Natural killer cell (primary cell): ENCODE measurements around the gene IGLL1. TPM values are rescaled to one million over a fixed set of nuclear protein-coding genes. Genes with fewer than 3 reads are reported as not detected.

Source experiments
- ATAC-seq, 3 donors: fragments of 150-1000 bp in 2 of 3; fragments of 200-7000 bp in 1 of 3; cut with Tn5 transposase; 1 replicate in 1 of 3; 2 replicates in 2 of 3; pipeline ENCODE4 v1.10.0; 2021; ENCODE audit warnings: mild to moderate bottlenecking in 2 of 3, moderate library complexity in 2 of 3
- DNase-seq, 2 donors: peaks; one replicate each; pipeline versions ENCODE4 v3.0.0 to v3.0.0-alpha.2; 2013 to 2021; ENCODE audit warnings: mixed read lengths in 1 of 2
- H3K27ac ChIP-seq: one replicate; pipeline ENCODE4 v1.5.1; 2013; ENCODE audit warnings: mild to moderate bottlenecking, low read length
- H3K27me3 ChIP-seq: one replicate; pipeline ENCODE4 v1.6.1; 2013; ENCODE audit warnings: low read length; ENCODE audit not compliant: control insufficient read depth, insufficient read depth
- H3K36me3 ChIP-seq: one replicate; pipeline ENCODE4 v1.6.1; 2013; ENCODE audit warnings: low read length; ENCODE audit not compliant: control insufficient read depth, insufficient read depth
- H3K4me1 ChIP-seq: one replicate; pipeline ENCODE4 v1.6.1; 2013; ENCODE audit warnings: low read length; ENCODE audit not compliant: control insufficient read depth, insufficient read depth
- H3K4me3 ChIP-seq: one replicate; pipeline ENCODE4 v1.5.1; 2013; ENCODE audit warnings: low read length
- H3K9me3 ChIP-seq: one replicate; pipeline ENCODE4 v1.6.1; 2013; ENCODE audit warnings: low read length; ENCODE audit not compliant: control insufficient read depth, insufficient read depth
- H3K27ac Mint-ChIP-seq, 2 donors: one replicate each; pipeline ENCODE4 v1.8.0; 2022; ENCODE audit warnings: mild to moderate bottlenecking in 2 of 2, mixed read lengths in 2 of 2, moderate library complexity in 1 of 2
- H3K27me3 Mint-ChIP-seq, 2 donors: one replicate each; pipeline ENCODE4 v1.8.0; 2022; ENCODE audit warnings: low read depth in 2 of 2, mixed read lengths in 2 of 2
- H3K36me3 Mint-ChIP-seq: one replicate; pipeline ENCODE4 v1.8.0; 2022; ENCODE audit warnings: mixed read lengths
- H3K4me1 Mint-ChIP-seq, 2 donors: one replicate each; pipeline ENCODE4 v1.8.0; 2022; ENCODE audit warnings: mixed read lengths in 2 of 2
- H3K4me3 Mint-ChIP-seq: one replicate; pipeline ENCODE4 v1.8.0; 2022; ENCODE audit warnings: mild to moderate bottlenecking, moderate library complexity, mixed read lengths
- H3K9me3 Mint-ChIP-seq, 2 donors: one replicate each; pipeline ENCODE4 v1.8.0; 2022; ENCODE audit warnings: mixed read lengths in 2 of 2
- WGBS: methylation state at CpG from one replicate; pipeline ENCODE4 v1.1.7; 2013; ENCODE audit warnings: missing lambda C conversion rate; ENCODE audit not compliant: insufficient coverage; 5-methylcytosine and 5-hydroxymethylcytosine counted together
- intact Hi-C: fragments of 100-400 bp; cut with micrococcal nuclease; formaldehyde crosslinking; loops from one replicate; pipeline ENCODE4 v1.14.2; 2022
- total RNA-seq, 4 donors: library from RNA; stranded (reverse); fragments of 120-200 nt in 1 of 4; gene quantifications; one replicate each; pipeline versions ENCODE4 v1.2.3 to v1.2.4, GENCODE V29; 2013 to 2022
- TF ChIP-seq, protein P1 (sequence below): fragments of 200-600 bp; IDR thresholded peaks from one replicate; pipeline ENCODE4 v1.8.0; 2022; ENCODE audit warnings: antibody characterized with exemption

IGLL1 gene
- total RNA-seq, 3 donors from 2014 or later (not counting 1 experiment from before 2014, with no cell fraction given) = not detected

DNA sequence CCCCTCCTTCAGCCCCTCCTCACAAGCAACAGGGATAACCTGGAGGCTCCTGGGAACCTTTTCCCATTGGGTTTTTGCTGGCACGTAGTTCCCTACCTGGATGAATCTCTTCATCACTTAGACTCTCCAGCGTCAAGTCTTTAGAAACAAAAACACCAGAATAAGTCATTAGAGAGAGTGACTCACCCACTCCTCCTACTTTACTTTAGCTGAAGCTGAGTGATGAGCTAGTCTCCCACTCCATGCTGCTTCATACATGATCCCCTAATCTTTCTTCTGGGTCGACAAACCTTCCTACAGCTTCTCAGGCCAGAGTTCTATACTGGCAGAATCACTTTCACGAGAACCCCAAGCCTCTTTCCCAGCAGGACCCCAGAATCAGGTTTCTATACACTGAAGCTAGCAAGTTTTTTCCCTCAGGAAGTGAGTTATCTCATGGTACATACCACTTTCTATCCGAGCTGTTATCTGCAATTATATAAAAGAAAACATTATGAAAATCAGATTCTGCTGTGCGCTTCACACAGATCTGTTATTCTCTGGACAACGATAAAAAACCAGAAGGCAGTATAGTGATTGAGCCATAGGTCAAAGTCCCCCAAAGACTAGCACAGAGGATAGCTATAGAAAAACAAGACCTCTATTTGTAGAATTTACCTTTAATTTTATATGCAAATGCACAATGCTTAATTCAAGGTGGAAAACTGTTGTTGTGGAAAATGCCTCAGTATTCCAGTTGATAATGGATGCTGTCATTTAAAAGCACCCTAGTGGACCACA, 33.3 kb upstream of the IGLL1 start:
- peaks cover 9% of the 10 kb centered on the region for H3K4me1 ChIP-seq
- TF ChIP-seq, protein P1, sequence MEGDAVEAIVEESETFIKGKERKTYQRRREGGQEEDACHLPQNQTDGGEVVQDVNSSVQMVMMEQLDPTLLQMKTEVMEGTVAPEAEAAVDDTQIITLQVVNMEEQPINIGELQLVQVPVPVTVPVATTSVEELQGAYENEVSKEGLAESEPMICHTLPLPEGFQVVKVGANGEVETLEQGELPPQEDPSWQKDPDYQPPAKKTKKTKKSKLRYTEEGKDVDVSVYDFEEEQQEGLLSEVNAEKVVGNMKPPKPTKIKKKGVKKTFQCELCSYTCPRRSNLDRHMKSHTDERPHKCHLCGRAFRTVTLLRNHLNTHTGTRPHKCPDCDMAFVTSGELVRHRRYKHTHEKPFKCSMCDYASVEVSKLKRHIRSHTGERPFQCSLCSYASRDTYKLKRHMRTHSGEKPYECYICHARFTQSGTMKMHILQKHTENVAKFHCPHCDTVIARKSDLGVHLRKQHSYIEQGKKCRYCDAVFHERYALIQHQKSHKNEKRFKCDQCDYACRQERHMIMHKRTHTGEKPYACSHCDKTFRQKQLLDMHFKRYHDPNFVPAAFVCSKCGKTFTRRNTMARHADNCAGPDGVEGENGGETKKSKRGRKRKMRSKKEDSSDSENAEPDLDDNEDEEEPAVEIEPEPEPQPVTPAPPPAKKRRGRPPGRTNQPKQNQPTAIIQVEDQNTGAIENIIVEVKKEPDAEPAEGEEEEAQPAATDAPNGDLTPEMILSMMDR = no peak
- H3K27me3 Mint-ChIP-seq = no peaks in the 10 kb centered on the region
- WGBS = 85% methylated on average over 7 of the region's 7 CpGs
- H3K9me3 Mint-ChIP-seq = no peaks in the 10 kb centered on the region
- no peaks in the 10 kb centered on the region for H3K36me3 ChIP-seq
- ATAC-seq (no peak), DNase-seq (no peak)
- H3K4me3 ChIP-seq = no peak overlapping the region
- H3K9me3 ChIP-seq = no peaks in the 10 kb centered on the region
- no peaks in the 10 kb centered on the region for H3K27me3 ChIP-seq
- intact Hi-C loops = no loop called here
- no peaks in the 10 kb centered on the region for H3K36me3 Mint-ChIP-seq
- no peak overlapping the region for H3K27ac ChIP-seq
- no peak overlapping the region for H3K27ac Mint-ChIP-seq
- H3K4me1 Mint-ChIP-seq = peaks cover 12% of the 10 kb centered on the region in 2 donors
- H3K4me3 Mint-ChIP-seq = no peak overlapping the region

DNA sequence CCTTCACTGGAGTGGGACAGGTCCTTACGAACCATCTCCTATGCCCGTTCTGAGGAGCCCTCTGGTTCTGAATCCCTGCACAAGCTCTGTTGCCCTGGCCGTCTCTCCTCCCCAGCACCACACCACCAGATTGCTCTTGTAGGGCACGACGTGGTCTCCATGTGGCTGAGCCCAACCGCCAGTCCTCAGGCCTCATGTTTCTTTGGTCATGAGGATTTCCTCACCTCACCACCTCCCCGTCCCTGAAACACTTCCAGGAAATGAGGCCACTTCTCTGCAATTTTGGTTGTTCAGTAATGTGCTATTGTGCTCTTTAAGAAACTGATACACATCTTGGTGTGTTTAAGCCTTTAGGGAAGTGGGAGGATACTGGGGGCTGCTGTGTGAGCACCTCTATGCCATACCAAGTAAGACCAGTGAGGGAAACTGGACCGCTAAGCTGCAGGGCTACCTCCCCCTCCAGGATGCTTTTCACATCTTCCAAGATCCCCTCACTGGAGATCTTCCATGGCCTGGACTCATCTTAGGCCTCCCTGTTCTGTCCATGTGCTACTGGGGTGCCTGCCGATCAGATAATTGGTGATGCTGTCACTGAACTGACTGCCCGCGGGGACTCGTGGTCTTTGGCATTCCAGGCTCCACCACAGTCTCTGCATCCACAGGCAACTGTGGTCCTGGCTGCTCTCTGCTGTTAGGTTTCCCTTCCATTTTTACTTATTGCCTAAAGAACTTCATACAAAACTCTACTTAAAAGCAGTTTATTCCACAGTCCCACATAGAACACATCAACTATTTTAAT, 30.1 kb upstream of the IGLL1 start:
- ATAC-seq (no peak), DNase-seq (no peak)
- Mint-ChIP-seq H3K4me3 (no peak overlapping the region), H3K27ac (peak overlapping the region in 1 of 2 donors; percentile 7), H3K4me1 (peaks cover 12% of the 10 kb centered on the region in 2 donors), H3K27me3 (no peaks in the 10 kb centered on the region), H3K36me3 (no peaks in the 10 kb centered on the region), H3K9me3 (no peaks in the 10 kb centered on the region)
- TF ChIP-seq, protein P1 = no peak
- H3K4me3 ChIP-seq = no peak overlapping the region
- 80% methylated on average over 11 of the region's 12 CpGs for WGBS
- no peaks in the 10 kb centered on the region for H3K27me3 ChIP-seq
- H3K4me1 ChIP-seq = peaks cover 9% of the 10 kb centered on the region
- no peak overlapping the region for H3K27ac ChIP-seq
- H3K9me3 ChIP-seq = no peaks in the 10 kb centered on the region
- intact Hi-C loops = no loop called here
- no peaks in the 10 kb centered on the region for H3K36me3 ChIP-seq

DNA sequence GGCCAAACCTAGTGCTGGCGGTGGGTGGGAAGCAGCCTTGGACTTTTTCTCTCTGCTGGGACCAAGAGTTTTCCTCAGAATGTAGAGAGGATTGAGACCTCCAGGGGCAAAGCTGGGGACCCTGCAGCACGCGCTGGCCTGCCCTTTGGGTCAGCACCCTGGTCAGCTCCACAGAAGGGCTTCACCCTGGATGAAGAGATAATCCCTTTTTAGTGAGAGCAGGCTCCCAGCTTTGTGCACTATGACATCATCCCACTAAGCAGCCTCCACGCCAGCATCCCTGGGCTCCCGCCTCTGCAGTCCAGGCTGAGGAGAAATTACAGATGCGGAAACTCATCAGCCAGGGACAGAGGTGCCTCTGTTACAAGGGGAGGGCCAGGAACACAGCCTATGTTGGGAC, 28.5 kb upstream of the IGLL1 start:
- Mint-ChIP-seq H3K4me1 (peaks cover 12% of the 10 kb centered on the region in 2 donors), H3K27ac (no peak overlapping the region), H3K9me3 (no peaks in the 10 kb centered on the region), H3K36me3 (no peaks in the 10 kb centered on the region), H3K4me3 (no peak overlapping the region), H3K27me3 (no peaks in the 10 kb centered on the region)
- no peak for DNase-seq
- ATAC-seq = no peak
- H3K9me3 ChIP-seq = no peaks in the 10 kb centered on the region
- H3K4me1 ChIP-seq = peaks cover 9% of the 10 kb centered on the region
- H3K4me3 ChIP-seq = no peak overlapping the region
- H3K36me3 ChIP-seq = no peaks in the 10 kb centered on the region
- TF ChIP-seq, protein P1 = no peak
- 98% methylated on average over 6 of the region's 6 CpGs for WGBS
- H3K27me3 ChIP-seq = no peaks in the 10 kb centered on the region
- intact Hi-C loops = no loop called here
- H3K27ac ChIP-seq = no peak overlapping the region
